HFF-Myc (cell line): ENCODE measurements around the gene POMP.

ENCODE experiments used
- DNase-seq: peaks from one replicate; pipeline ENCODE4 v3.0.0-alpha.2; 2011; ENCODE audit warnings: low read depth; ENCODE audit errors: extremely low read depth
- H3K4me3 ChIP-seq: replicated peaks from 2 replicates; pipeline ENCODE4 v1.5.1; 2011; ENCODE audit warnings: low read depth, mild to moderate bottlenecking, control low read depth, low read length
- TF ChIP-seq, protein P1 (sequence below): IDR thresholded peaks from 2 replicates; pipeline ENCODE4 v1.5.1; 2012; ENCODE audit warnings: mild to moderate bottlenecking, low read depth, low read length, control low read depth; ENCODE audit errors: missing control alignments

Gene POMP

DNA sequence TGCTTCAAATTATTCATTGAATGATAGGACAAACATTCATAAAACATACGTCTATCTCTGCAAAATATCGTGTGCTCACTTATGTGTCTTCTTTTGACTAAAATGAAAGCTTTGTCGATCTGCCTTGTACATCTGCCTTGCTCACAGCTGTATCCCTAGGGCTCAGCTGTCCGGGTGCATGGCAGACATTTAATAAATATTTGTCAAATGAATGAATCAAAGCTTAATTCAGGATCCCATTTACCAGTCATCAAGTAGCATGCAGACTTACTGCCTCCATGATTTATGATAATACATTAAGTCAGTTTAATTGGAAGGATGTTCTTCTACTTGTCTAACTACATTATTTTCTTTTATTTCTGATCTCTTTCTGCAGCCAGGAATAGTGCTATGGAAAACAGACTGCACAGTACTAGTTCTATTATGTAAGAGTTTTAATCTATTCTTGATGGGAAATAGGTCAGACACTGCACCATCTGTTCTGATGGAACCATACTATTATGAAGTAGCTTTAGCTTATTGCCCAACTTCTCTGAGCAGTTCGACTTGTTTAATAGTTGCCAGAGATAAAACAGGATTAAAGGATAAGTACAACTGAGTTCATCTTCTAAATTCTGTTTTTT, 46.6 kb downstream of the POMP start:
- H3K4me3 ChIP-seq = no peak overlapping the region
- TF ChIP-seq, protein P1, sequence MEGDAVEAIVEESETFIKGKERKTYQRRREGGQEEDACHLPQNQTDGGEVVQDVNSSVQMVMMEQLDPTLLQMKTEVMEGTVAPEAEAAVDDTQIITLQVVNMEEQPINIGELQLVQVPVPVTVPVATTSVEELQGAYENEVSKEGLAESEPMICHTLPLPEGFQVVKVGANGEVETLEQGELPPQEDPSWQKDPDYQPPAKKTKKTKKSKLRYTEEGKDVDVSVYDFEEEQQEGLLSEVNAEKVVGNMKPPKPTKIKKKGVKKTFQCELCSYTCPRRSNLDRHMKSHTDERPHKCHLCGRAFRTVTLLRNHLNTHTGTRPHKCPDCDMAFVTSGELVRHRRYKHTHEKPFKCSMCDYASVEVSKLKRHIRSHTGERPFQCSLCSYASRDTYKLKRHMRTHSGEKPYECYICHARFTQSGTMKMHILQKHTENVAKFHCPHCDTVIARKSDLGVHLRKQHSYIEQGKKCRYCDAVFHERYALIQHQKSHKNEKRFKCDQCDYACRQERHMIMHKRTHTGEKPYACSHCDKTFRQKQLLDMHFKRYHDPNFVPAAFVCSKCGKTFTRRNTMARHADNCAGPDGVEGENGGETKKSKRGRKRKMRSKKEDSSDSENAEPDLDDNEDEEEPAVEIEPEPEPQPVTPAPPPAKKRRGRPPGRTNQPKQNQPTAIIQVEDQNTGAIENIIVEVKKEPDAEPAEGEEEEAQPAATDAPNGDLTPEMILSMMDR = no peak
- DNase-seq = no peak

DNA sequence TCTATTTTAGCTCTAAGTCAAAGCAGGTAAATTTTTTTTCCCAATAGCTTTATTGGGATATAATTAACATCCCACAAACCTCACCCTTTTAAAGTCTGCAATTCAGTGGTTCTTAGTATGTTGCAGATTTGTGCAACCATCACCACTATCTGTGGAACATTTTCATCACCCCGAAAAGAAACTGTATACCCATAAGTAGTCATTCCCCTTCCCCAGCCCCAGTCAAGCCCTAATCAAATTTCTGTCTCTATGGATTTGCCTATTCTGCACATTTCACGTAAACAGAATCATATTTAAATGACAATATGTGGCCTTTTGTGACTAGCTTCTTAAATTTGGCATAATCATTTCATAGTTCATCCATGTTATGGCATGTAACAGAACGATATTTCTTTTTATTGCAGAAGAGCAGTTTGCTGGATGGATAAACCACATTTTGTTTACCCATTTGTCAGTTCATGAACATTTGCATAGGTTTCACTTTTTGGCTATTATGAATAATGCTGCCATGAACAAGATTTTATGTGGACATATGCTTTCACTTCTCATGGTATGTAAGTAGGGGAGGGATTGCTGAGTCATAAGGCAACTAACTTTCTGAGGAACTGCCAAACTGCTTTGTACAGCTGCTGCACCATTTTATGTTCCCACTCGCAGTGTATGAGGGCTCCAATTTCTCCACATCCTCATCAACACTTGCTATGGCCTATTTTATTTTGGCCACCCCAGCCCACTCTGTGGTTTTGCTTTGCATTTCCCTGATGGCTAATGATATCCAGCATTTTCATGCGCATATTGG, 48.9 kb downstream of the POMP start:
- no peak overlapping the region for H3K4me3 ChIP-seq
- DNase-seq = peak; percentile 87
- TF ChIP-seq, protein P1 = no peak

DNA sequence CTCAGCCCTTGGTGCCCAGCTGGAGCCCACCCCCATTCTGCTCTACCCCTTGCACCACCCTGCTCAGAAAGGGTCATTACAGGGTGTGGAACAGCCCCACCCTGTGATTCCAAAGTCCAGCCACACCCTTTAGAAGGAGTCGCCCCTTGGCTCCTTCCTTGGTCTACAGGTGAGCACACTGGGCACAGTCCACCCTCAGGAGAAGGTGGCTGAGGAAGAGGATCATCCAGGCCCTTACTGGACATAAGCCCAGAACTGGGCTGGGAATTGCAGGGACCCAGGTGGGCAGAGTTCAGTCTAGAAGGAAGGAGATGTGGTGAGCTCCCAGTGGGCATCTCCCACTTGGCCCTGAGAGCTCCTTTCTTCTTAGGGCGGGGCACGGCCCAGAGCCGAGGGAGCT, 51.2 kb downstream of the POMP start:
- H3K4me3 ChIP-seq = no peak overlapping the region
- TF ChIP-seq, protein P1 = no peak
- no peak for DNase-seq

DNA sequence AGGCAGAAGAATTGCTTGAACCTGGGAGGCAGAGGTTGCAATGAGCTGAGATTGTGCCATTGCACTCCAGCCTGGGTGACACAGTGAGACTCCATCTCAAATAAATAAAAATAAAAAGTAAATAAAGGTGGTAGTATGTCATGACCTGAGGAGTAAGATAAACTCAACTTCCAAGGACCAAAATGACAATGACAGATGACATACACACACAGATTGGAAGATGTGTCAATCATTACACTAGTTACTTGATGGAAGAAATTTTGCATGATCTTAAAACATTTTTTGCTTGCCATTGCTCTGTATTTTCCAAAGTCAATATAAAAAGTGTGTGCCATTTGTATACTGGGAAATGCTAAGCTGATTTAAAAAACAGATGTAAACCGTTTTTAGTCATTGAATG, 55.7 kb downstream of the POMP start:
- no peak for DNase-seq
- TF ChIP-seq, protein P1 = no peak
- H3K4me3 ChIP-seq = no peak overlapping the region

DNA sequence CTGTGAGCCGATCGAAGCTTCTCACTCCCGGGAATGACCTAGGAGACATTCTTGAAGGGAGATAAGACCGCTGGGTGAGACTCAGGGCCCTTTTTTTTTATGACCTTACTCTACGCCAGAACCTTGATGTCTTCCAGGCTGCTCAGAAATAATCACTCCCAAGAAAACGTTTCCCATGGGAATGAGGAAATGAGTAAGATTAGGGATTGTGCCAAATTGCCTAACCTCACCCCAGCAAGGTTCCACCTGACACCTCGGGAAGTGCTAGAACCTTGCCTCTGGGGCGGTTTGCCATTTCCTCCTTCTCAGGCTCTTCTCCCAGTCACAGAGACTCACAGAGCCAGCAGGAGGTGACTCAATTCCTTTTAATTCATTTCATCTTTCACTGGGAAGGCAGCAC, 57.6 kb downstream of the POMP start:
- H3K4me3 ChIP-seq = no peak overlapping the region
- DNase-seq = peak; percentile 68
- TF ChIP-seq, protein P1 = no peak

DNA sequence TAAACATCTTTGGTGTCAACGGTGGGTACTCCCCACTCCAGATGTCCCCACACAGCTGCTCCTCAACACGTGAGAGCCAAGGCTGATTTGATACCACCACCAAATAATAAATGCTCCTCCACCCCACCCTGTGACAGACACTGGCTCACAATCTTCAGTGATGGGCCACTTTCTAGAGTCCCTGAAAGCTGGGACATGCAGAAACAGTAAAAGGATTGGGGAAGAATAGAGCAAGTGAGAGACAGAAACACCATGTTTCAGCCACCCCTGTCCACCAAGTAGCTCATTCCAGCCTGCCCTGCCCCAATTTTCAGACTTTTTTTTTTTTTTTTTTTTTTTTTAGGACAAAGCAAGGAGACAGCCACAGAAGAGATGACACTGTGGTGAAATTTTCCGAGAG, 58.2 kb downstream of the POMP start:
- TF ChIP-seq, protein P1 = no peak
- H3K4me3 ChIP-seq = no peak overlapping the region
- DNase-seq = no peak

DNA sequence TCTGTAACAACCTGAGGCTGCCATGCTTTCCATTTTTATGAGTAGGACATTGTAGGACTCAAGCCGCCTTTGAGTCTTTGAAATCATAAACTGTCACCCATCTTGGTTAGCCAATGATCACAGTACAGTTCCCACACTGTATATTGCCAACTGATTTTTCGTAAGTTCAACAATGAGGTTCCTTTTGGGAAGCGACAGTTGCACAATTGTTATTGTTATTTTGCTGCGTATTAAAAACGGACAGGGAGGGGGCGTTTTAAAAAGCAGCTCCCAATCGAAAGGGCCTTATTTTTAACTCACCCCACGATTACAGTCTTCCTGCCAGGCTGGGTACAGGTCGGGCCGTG, 59.2 kb downstream of the POMP start:
- TF ChIP-seq, protein P1 = no peak
- peak overlapping the region; percentile 62 for H3K4me3 ChIP-seq
- no peak for DNase-seq
